ENCODE results near the gene UTP20. TPM values are rescaled to one million over a fixed set of nuclear protein-coding genes. Genes with fewer than 3 reads are reported as not detected.

Gene UTP20
- 10 to 100 TPM; 11.3 to 15.2 TPM for total RNA-seq
- long read RNA-seq, donor 1, partial matches to known transcripts: 1 of 5 reads
- long read RNA-seq, donor 1, other reads (novel, unspliced or antisense): 4 of 5 reads
- long read RNA-seq, donor 2, partial matches to known transcripts: 4 of 6 reads
- long read RNA-seq, donor 2, other reads (novel, unspliced or antisense): 2 of 6 reads

GRCh38 chr12:101280006-101280505, at the start of gene UTP20:
Gene UTP20 (plus strand): TSS chr12:101280105. CDS start chr12:101280283, 178 bp downstream.
- peak; percentile 98 for DNase-seq (ENCODE audit: low spot score)
- intact Hi-C loops (cut with DNase I): no loop called here

- no peak for DNase-seq (ENCODE audit: low spot score)
- intact Hi-C loops (cut with DNase I): no loop called here
Observed at GRCh38 chr12:101230547-101230946, 49.4 kb upstream of the UTP20 start.

- intact Hi-C loops (cut with DNase I): no loop called here
- DNase-seq (ENCODE audit: low spot score): no peak
Observed at GRCh38 chr12:101231636-101232035, 48.3 kb upstream of the UTP20 start.

- no peak for DNase-seq (ENCODE audit: low spot score)
- intact Hi-C loops (cut with DNase I): no loop called here
Observed at GRCh38 chr12:101235686-101236085, 44.2 kb upstream of the UTP20 start.

GRCh38 chr12:101238306-101238705, 41.6 kb upstream of the UTP20 start:
- intact Hi-C loops (cut with DNase I): no loop called here
- DNase-seq (ENCODE audit: low spot score): no peak

GRCh38 chr12:101238800-101239329, 41.0 kb upstream of the UTP20 start:
- DNase-seq (ENCODE audit: low spot score): no peak
- intact Hi-C loops (cut with DNase I): no loop called here

GRCh38 chr12:101243074-101243473, 36.8 kb upstream of the UTP20 start:
- DNase-seq (ENCODE audit: low spot score): no peak

GRCh38 chr12:101243616-101244015, 36.3 kb upstream of the UTP20 start:
- no peak for DNase-seq (ENCODE audit: low spot score)
- intact Hi-C loops (cut with DNase I): no loop called here

More at GRCh38 chr12:101243074-101243473, 36.8 kb upstream of the UTP20 start:
- intact Hi-C loops (cut with DNase I): no loop called here

- no peak for DNase-seq (ENCODE audit: low spot score)
- intact Hi-C loops (cut with DNase I): no loop called here
Observed at GRCh38 chr12:101256266-101256665, 23.6 kb upstream of the UTP20 start.

- intact Hi-C loops (cut with DNase I): no loop called here
- DNase-seq (ENCODE audit: low spot score): no peak
Observed at GRCh38 chr12:101257357-101257756, 22.5 kb upstream of the UTP20 start.

- no peak for DNase-seq (ENCODE audit: low spot score)
- intact Hi-C loops (cut with DNase I): no loop called here
Observed at GRCh38 chr12:101267111-101267510, 12.8 kb upstream of the UTP20 start.

GRCh38 chr12:101276433-101276832, 3.5 kb upstream of the UTP20 start:
- no peak for DNase-seq (ENCODE audit: low spot score)
- intact Hi-C loops (cut with DNase I): no loop called here

- intact Hi-C loops (cut with DNase I): no loop called here
- no peak for DNase-seq (ENCODE audit: low spot score)
Observed at GRCh38 chr12:101277443-101277842, 2.5 kb upstream of the UTP20 start.

GRCh38 chr12:101287357-101287756, 7.5 kb downstream of the UTP20 start:
- intact Hi-C loops (cut with DNase I): no loop called here

GRCh38 chr12:101297661-101298060, 17.8 kb downstream of the UTP20 start:
- no peak for DNase-seq (ENCODE audit: low spot score)
- intact Hi-C loops (cut with DNase I): no loop called here

More at GRCh38 chr12:101287357-101287756, 7.5 kb downstream of the UTP20 start:
- no peak for DNase-seq (ENCODE audit: low spot score)

GRCh38 chr12:101298426-101298825, 18.5 kb downstream of the UTP20 start:
- intact Hi-C loops (cut with DNase I): no loop called here
- no peak for DNase-seq (ENCODE audit: low spot score)

- DNase-seq (ENCODE audit: low spot score): no peak
- intact Hi-C loops (cut with DNase I): no loop called here
Observed at GRCh38 chr12:101299346-101299745, 19.4 kb downstream of the UTP20 start.

- DNase-seq (ENCODE audit: low spot score): no peak
- intact Hi-C loops (cut with DNase I): no loop called here
Observed at GRCh38 chr12:101299931-101300330, 20.0 kb downstream of the UTP20 start.

- intact Hi-C loops (cut with DNase I): no loop called here
- DNase-seq (ENCODE audit: low spot score): no peak
Observed at GRCh38 chr12:101302741-101303140, 22.8 kb downstream of the UTP20 start.

- intact Hi-C loops (cut with DNase I): no loop called here
- no peak for DNase-seq (ENCODE audit: low spot score)
Observed at GRCh38 chr12:101305226-101305779, 25.4 kb downstream of the UTP20 start.

- no peak for DNase-seq (ENCODE audit: low spot score)
- intact Hi-C loops (cut with DNase I): no loop called here
Observed at GRCh38 chr12:101305794-101306193, 25.9 kb downstream of the UTP20 start.
